ENCODE measurements around the gene ZNF804A. TPM values are rescaled to one million over a fixed set of nuclear protein-coding genes. Genes with fewer than 3 reads are reported as not detected.

The ZNF804A gene
- total RNA-seq, 1 donor from 2014 or later: not detected

DNA sequence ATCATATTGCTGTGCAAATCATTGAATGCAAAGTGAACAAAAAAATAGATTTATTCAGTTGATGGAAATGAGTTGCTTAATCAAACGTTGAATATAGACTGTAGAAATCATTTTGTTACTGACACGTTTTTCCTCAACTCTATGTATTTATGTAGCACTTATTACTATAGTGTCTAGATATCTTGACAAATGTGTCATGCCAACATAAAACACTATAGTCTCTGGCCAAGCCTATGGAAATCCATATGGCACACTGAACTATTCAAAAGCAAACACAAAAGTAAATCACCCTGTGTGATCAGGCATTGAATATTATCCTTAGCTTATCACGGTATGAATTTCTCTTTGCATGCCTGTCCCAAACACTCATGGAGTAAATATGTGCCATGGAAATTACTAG lies 131.3 kb downstream of the ZNF804A start:
- Histone ChIP-seq H3K36me3 (ENCODE audit: control insufficient read depth, insufficient read depth, low read length) (no peaks in the 10 kb centered on the region), H3K4me3 (ENCODE audit: low read depth, low read length) (no peak overlapping the region), H3K27me3 (ENCODE audit: control insufficient read depth, insufficient read depth, low read length) (no peaks in the 10 kb centered on the region)
- TF ChIP-seq, protein P1, sequence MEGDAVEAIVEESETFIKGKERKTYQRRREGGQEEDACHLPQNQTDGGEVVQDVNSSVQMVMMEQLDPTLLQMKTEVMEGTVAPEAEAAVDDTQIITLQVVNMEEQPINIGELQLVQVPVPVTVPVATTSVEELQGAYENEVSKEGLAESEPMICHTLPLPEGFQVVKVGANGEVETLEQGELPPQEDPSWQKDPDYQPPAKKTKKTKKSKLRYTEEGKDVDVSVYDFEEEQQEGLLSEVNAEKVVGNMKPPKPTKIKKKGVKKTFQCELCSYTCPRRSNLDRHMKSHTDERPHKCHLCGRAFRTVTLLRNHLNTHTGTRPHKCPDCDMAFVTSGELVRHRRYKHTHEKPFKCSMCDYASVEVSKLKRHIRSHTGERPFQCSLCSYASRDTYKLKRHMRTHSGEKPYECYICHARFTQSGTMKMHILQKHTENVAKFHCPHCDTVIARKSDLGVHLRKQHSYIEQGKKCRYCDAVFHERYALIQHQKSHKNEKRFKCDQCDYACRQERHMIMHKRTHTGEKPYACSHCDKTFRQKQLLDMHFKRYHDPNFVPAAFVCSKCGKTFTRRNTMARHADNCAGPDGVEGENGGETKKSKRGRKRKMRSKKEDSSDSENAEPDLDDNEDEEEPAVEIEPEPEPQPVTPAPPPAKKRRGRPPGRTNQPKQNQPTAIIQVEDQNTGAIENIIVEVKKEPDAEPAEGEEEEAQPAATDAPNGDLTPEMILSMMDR (IDR thresholded peaks at IDR 0.05; ENCODE audit: insufficient read depth, low read length, severe bottlenecking): no peak
- no peak for FAIRE-seq
- no peak for DNase-seq (ENCODE audit: low read depth)

DNA sequence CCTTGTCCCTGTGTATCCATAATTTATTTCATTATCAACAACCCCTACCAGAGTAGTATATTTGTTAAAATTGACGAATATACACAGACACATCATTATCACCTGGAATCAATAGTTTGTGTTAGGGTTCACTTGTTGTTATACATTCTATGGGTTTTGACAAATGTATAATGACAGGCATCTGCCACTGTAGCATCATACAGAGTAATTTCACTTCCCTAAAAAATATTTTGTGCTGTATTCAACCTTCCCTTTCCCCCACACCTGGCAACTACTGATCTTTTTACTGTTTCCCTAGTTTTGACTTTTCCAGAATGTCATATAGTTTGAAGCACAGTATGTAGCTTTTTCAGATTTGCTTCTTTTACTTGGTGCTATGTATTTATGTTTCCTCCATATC lies 132.0 kb downstream of the ZNF804A start:
- no peaks in the 10 kb centered on the region for H3K36me3 ChIP-seq (ENCODE audit: control insufficient read depth, insufficient read depth, low read length)
- TF ChIP-seq, protein P1 (IDR thresholded peaks at IDR 0.05; ENCODE audit: insufficient read depth, low read length, severe bottlenecking): no peak
- DNase-seq (ENCODE audit: low read depth) (no peak), FAIRE-seq (no peak)
- H3K27me3 ChIP-seq (ENCODE audit: control insufficient read depth, insufficient read depth, low read length): no peaks in the 10 kb centered on the region
- H3K4me3 ChIP-seq (ENCODE audit: low read depth, low read length): no peak overlapping the region

DNA sequence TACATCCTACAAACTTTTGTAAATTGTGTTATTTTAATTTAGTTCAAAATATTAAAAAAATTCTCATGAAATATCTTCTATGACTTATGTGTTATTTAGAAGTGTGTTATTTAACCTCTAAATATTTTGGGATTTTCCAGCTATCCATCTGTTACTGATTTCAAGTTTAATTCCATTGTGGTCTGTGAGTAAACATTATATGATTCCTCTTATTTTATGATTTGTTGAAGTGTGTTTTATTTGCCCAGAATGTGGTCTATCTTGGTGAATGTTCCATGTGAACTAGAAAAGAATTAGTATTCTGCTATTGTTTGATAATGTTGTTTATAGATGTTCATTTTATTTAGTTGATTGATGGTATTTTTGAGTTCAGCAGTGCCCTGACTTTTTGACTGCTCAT lies 136.0 kb downstream of the ZNF804A start:
- no peak for DNase-seq (ENCODE audit: low read depth)
- Histone ChIP-seq H3K4me3 (ENCODE audit: low read depth, low read length) (no peak overlapping the region), H3K27me3 (ENCODE audit: control insufficient read depth, insufficient read depth, low read length) (no peaks in the 10 kb centered on the region), H3K36me3 (ENCODE audit: control insufficient read depth, insufficient read depth, low read length) (no peaks in the 10 kb centered on the region)
- no peak for FAIRE-seq
- TF ChIP-seq, protein P1 (IDR thresholded peaks at IDR 0.05; ENCODE audit: insufficient read depth, low read length, severe bottlenecking): no peak

DNA sequence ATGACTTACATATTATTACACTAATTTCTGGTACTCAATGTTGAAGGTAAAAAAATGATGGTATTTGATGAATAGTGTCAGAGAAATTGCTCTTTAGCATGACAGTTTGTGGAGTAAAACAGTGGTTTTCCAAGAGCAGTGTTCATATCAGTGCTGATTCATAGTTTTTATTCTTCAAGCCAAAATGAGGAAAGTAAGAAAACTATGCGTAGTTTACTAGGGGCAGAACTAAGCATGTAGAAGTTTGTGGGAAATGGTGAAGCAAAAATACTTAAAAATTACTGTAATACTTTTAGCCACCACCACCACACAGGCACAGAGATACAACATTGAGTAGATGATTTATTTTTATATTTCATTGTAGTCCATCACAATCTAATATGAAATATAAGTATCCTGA lies 137.3 kb downstream of the ZNF804A start:
- H3K36me3 ChIP-seq (ENCODE audit: control insufficient read depth, insufficient read depth, low read length): no peaks in the 10 kb centered on the region
- no peaks in the 10 kb centered on the region for H3K27me3 ChIP-seq (ENCODE audit: control insufficient read depth, insufficient read depth, low read length)
- FAIRE-seq: no peak
- no peak for DNase-seq (ENCODE audit: low read depth)
- H3K4me3 ChIP-seq (ENCODE audit: low read depth, low read length): no peak overlapping the region
- TF ChIP-seq, protein P1 (IDR thresholded peaks at IDR 0.05; ENCODE audit: insufficient read depth, low read length, severe bottlenecking): no peak

DNA sequence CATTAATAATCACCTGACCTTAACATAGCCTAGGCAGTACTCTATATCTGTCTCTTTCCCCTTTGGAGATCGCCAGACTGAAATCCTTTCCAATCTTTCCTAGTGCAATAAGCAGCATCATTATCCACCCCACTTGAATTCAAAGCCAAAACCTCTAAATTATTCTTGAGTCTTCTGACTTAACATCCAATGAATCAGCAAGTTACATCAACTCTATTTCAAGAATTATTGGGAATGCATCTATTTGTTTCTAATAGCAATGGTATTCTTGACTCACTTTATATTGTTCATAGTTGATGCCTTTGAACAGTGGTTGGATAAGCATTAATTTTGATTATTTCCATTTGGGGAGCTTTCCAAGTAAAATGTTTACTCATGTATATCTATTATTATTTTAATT lies 144.8 kb downstream of the ZNF804A start:
- TF ChIP-seq, protein P1 (IDR thresholded peaks at IDR 0.05; ENCODE audit: insufficient read depth, low read length, severe bottlenecking): no peak
- no peak for FAIRE-seq

DNA sequence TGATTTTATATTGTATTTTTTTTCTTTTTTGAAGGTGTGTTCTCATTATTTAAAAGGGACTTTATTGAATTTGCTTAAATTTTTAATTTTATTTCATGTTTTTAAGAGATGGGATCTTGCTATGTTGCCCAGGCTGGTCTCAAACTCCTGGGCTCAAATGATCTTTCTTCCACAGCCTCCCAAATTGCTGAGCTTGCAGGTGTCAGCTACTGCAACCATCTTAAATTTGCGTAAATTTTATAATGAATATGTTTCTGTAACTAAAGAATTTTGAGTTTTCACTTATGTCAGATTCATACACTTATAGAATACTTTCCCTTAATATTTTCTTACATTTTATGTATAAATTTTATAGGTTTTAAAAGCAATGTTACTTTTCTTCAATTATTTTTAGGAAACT lies 157.8 kb downstream of the ZNF804A start:
- H3K36me3 ChIP-seq (ENCODE audit: control insufficient read depth, insufficient read depth, low read length): no peaks in the 10 kb centered on the region
- FAIRE-seq (no peak), DNase-seq (ENCODE audit: low read depth) (no peak)
- no peak overlapping the region for H3K4me3 ChIP-seq (ENCODE audit: low read depth, low read length)
- no peaks in the 10 kb centered on the region for H3K27me3 ChIP-seq (ENCODE audit: control insufficient read depth, insufficient read depth, low read length)
- TF ChIP-seq, protein P1 (IDR thresholded peaks at IDR 0.05; ENCODE audit: insufficient read depth, low read length, severe bottlenecking): no peak

More for the DNA sequence above, 144.8 kb downstream of the ZNF804A start:
- H3K4me3 ChIP-seq (ENCODE audit: low read depth, low read length): no peak overlapping the region
- no peaks in the 10 kb centered on the region for H3K27me3 ChIP-seq (ENCODE audit: control insufficient read depth, insufficient read depth, low read length)
- no peaks in the 10 kb centered on the region for H3K36me3 ChIP-seq (ENCODE audit: control insufficient read depth, insufficient read depth, low read length)
- DNase-seq (ENCODE audit: low read depth): no peak

Data from bronchial epithelial cell (primary cell).